Measurements from ENCODE around the gene CD84.

CD84 gene

DNA sequence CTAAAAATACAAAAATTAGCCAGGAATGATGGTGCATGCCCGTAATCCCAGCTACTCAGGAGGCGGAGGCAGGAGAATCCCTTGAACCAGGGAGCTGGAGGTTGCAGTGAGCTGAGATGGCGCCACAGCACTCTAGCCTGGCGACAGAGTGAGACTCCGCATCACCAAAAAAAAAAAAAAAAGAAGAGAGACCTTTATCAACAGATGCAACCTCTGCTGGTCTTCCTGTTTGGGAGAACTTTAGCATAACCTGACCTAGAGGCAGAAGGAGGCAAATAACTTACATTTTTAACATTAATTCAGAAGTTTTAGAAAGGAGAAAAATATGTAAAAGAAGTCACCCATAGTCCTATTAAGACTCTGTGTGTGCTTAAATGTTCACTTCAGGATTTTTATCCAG, 35.1 kb upstream of the CD84 start:
- DNase-seq (ENCODE audit: low read depth), result no peak
- TF ChIP-seq, protein P1, sequence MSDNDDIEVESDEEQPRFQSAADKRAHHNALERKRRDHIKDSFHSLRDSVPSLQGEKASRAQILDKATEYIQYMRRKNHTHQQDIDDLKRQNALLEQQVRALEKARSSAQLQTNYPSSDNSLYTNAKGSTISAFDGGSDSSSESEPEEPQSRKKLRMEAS (IDR thresholded peaks at IDR 0.05; ENCODE audit: low read depth, low read length), result no peak
- TF ChIP-seq MYC (IDR thresholded peaks at IDR 0.05; ENCODE audit: low read depth, low read length) (no peak), POLR2A (IDR thresholded peaks at IDR 0.05; ENCODE audit: extremely low read depth, insufficient read length) (no peak)
- TF ChIP-seq, protein P2, sequence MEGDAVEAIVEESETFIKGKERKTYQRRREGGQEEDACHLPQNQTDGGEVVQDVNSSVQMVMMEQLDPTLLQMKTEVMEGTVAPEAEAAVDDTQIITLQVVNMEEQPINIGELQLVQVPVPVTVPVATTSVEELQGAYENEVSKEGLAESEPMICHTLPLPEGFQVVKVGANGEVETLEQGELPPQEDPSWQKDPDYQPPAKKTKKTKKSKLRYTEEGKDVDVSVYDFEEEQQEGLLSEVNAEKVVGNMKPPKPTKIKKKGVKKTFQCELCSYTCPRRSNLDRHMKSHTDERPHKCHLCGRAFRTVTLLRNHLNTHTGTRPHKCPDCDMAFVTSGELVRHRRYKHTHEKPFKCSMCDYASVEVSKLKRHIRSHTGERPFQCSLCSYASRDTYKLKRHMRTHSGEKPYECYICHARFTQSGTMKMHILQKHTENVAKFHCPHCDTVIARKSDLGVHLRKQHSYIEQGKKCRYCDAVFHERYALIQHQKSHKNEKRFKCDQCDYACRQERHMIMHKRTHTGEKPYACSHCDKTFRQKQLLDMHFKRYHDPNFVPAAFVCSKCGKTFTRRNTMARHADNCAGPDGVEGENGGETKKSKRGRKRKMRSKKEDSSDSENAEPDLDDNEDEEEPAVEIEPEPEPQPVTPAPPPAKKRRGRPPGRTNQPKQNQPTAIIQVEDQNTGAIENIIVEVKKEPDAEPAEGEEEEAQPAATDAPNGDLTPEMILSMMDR (IDR thresholded peaks at IDR 0.05; ENCODE audit: low read depth, low read length), result no peak
- H3K4me3 ChIP-seq (ENCODE audit: low read depth, low read length), result no peak overlapping the region

DNA sequence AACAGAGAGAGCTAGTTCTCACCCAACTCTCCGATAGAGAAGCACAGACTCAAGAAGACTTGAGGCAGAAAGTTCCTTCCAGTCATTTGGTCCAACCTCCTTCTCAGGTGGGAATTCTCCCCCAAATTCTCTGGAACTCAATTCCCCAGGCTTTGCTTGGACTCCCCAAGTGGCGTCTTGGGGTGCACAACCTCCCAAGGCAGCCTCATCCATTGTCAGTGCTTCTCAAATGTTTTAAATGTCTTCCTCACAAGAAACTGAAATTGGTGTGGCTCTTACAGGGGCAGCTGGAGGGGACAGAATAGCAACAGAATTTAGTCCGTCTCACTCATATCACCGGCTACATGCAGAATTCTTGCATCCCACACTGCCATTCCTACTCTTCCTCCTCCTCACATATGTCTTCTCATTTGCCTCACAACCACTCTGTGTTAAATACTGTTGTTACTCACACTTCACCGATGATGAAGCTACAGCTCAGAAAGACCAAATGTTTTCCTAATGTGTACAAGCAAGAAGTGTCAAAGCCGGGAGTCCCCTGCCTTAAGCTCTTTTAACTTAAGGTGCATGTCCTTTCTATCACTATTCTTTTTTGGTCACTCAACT, 33.4 kb upstream of the CD84 start:
- no peak overlapping the region for H3K4me3 ChIP-seq (ENCODE audit: low read depth, low read length)
- TF ChIP-seq, protein P2 (IDR thresholded peaks at IDR 0.05; ENCODE audit: low read depth, low read length), result no peak
- TF ChIP-seq, protein P1 (IDR thresholded peaks at IDR 0.05; ENCODE audit: low read depth, low read length), result no peak
- no peak for TF ChIP-seq POLR2A (IDR thresholded peaks at IDR 0.05; ENCODE audit: extremely low read depth, insufficient read length)
- no peak for DNase-seq (ENCODE audit: low read depth)

DNA sequence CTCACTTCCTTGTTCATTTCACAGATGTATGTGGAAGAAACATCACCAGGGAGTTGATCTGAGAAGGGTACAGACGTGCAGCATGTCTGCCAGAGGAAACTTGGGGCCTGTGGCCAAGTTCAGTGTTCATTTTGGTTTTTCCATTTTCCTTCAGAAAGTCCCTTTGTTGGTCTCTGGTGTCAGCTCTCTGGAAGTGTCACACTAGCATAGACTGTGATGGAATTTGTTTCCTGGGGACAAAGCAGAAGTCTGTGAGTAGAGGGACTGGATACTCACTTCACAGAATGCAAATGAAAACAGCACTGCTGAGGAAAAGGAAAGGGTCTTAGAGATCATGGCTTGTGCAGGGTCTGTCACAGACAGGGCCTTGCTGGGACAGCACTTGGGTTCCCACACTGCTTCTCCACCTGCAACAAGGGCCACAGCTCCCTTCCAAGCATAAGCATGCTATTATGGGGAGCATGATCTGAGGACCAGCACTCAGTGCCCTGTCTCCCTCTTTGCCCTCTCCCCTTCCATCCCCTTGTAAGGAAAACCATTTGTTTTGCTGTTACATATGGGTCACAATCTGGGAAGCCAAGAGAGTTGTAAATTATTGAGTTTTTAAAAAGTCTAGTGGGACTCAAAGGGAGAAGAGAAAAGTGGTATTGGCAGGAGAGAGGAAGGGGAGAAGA, 31.4 kb upstream of the CD84 start:
- DNase-seq (ENCODE audit: low read depth), result no peak
- no peak for TF ChIP-seq POLR2A (IDR thresholded peaks at IDR 0.05; ENCODE audit: extremely low read depth, insufficient read length)
- TF ChIP-seq MYC (IDR thresholded peaks at IDR 0.05; ENCODE audit: low read depth, low read length), result no peak
- TF ChIP-seq, protein P1 (IDR thresholded peaks at IDR 0.05; ENCODE audit: low read depth, low read length), result no peak
- TF ChIP-seq, protein P2 (IDR thresholded peaks at IDR 0.05; ENCODE audit: low read depth, low read length), result no peak
- no peak overlapping the region for H3K4me3 ChIP-seq (ENCODE audit: low read depth, low read length)

DNA sequence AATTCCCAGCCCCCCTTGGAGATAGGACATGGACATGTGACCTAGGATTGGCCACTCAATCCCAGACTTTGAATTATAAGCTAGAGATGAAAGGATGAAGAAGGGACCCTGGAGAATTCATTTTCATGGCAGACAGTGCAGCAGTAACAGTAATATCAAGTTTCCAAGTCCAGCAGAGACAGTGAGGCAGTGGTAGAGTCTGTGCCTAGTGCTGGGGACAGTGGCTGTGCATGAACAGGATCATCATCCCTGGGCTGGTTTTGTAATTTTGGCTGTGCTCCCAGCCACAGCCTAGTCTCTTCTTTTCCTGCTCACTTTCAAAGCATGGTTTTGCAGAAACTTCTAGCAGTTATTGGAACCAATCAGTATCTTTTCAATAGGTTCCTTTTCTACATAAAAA, 29.6 kb upstream of the CD84 start:
- no peak for TF ChIP-seq MYC (IDR thresholded peaks at IDR 0.05; ENCODE audit: low read depth, low read length)
- no peak for TF ChIP-seq POLR2A (IDR thresholded peaks at IDR 0.05; ENCODE audit: extremely low read depth, insufficient read length)
- TF ChIP-seq, protein P2 (IDR thresholded peaks at IDR 0.05; ENCODE audit: low read depth, low read length), result no peak
- TF ChIP-seq, protein P1 (IDR thresholded peaks at IDR 0.05; ENCODE audit: low read depth, low read length), result no peak
- DNase-seq (ENCODE audit: low read depth), result no peak

DNA sequence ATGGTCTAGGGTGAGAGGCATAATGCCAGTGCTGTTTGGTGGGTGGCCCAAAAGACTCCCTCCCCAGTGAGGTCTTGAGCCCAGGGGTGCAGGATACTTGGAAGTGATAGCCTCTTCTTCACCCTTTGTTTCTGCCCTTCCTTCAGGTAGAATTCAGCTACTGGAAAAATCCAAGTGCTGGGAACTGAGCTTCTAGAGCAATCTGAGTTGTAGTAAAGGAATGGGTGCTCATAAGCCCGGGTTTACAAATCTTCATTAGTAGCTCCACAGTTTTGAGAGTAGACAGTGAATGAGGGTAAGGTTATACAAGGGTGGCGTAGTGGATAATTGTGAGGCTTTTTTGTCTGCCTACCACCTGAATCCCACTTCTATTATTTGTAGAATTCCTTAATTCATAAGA, 29.2 kb upstream of the CD84 start:
- TF ChIP-seq, protein P2 (IDR thresholded peaks at IDR 0.05; ENCODE audit: low read depth, low read length), result no peak
- TF ChIP-seq MYC (IDR thresholded peaks at IDR 0.05; ENCODE audit: low read depth, low read length) (no peak), POLR2A (IDR thresholded peaks at IDR 0.05; ENCODE audit: extremely low read depth, insufficient read length) (no peak)
- TF ChIP-seq, protein P1 (IDR thresholded peaks at IDR 0.05; ENCODE audit: low read depth, low read length), result no peak
- no peak overlapping the region for H3K4me3 ChIP-seq (ENCODE audit: low read depth, low read length)
- no peak for DNase-seq (ENCODE audit: low read depth)

More for the DNA sequence above, 29.6 kb upstream of the CD84 start:
- H3K4me3 ChIP-seq (ENCODE audit: low read depth, low read length), result no peak overlapping the region
